GM20431 (cell line): ENCODE data around the gene CLEC9A.

Source experiments
- in situ Hi-C: fragments of 300-500 bp; cut with MseI, MboI; formaldehyde crosslinking; loops from one replicate; pipeline ENCODE4 v1.15.0; 2020; ENCODE audit warnings: low sequenced_read_pairs; ENCODE audit not compliant: unreplicated experiment

CLEC9A gene

GRCh38 chr12:10058387-10058786, 27.9 kb downstream of the CLEC9A start:
- in situ Hi-C loops, result no loop called here

- in situ Hi-C loops, result no loop called here
Measured at GRCh38 chr12:10065241-10065640, 34.8 kb downstream of the CLEC9A start.

GRCh38 chr12:10067264-10067663, 36.8 kb downstream of the CLEC9A start:
- in situ Hi-C loops, result no loop called here

GRCh38 chr12:10067942-10068341, 37.5 kb downstream of the CLEC9A start:
- in situ Hi-C loops, result no loop called here

- in situ Hi-C loops, result no loop called here
Measured at GRCh38 chr12:10068644-10069043, 38.2 kb downstream of the CLEC9A start.

GRCh38 chr12:10069099-10069498, 38.6 kb downstream of the CLEC9A start:
- in situ Hi-C loops, result no loop called here

GRCh38 chr12:10069976-10070375, 39.5 kb downstream of the CLEC9A start:
- in situ Hi-C loops, result no loop called here

GRCh38 chr12:10070380-10070779, 39.9 kb downstream of the CLEC9A start:
- in situ Hi-C loops, result no loop called here

GRCh38 chr12:10072131-10072530, 41.6 kb downstream of the CLEC9A start:
- in situ Hi-C loops, result no loop called here

- in situ Hi-C loops, result no loop called here
Measured at GRCh38 chr12:10073261-10073660, 42.8 kb downstream of the CLEC9A start.

GRCh38 chr12:10075451-10075850, 45.0 kb downstream of the CLEC9A start:
- in situ Hi-C loops, result no loop called here

- in situ Hi-C loops, result no loop called here
Measured at GRCh38 chr12:10082117-10082874, 51.8 kb downstream of the CLEC9A start.

- in situ Hi-C loops, result no loop called here
Measured at GRCh38 chr12:10084733-10085132, 54.3 kb downstream of the CLEC9A start.

GRCh38 chr12:10086387-10086786, 55.9 kb downstream of the CLEC9A start:
- in situ Hi-C loops, result no loop called here

GRCh38 chr12:10088031-10088430, 57.5 kb downstream of the CLEC9A start:
- in situ Hi-C loops, result no loop called here

GRCh38 chr12:10088955-10089900, 58.7 kb downstream of the CLEC9A start:
- in situ Hi-C loops, result no loop called here

- in situ Hi-C loops, result no loop called here
Measured at GRCh38 chr12:10094646-10095395, 64.3 kb downstream of the CLEC9A start.

GRCh38 chr12:10095971-10096370, 65.5 kb downstream of the CLEC9A start:
- in situ Hi-C loops, result no loop called here

GRCh38 chr12:10097521-10097920, 67.0 kb downstream of the CLEC9A start:
- in situ Hi-C loops, result no loop called here

GRCh38 chr12:10098791-10099190, 68.3 kb downstream of the CLEC9A start, which contains the start of gene CLEC1A:
Gene CLEC1A, minus strand, starts transcription at chr12:10098985. Its CDS starts 63 bp downstream, at chr12:10098922.
- in situ Hi-C loops, result no loop called here
